K562 (cell line): ENCODE measurements around the gene ZC3H15. TPM values are rescaled to one million over a fixed set of nuclear protein-coding genes. Genes with fewer than 3 reads are reported as not detected.

Experiments
- BACH1 ChIP-seq: fragments of 200-800 bp; sonication (Bioruptor generic); IDR thresholded peaks from 2 replicates; pipeline ENCODE4 v1.6.1; 2016; ENCODE audit warnings: missing genetic modification characterization, missing compliant biosample characterization
- BRD4 ChIP-seq: fragments of 200-600 bp; sonication (generic); IDR thresholded peaks from 2 replicates; pipeline ENCODE4 v1.6.1; 2017; ENCODE audit warnings: inconsistent platforms
- FOSL1 ChIP-seq: fragments of 200-800 bp; sonication (Bioruptor generic); conservative IDR thresholded peaks from 2 replicates; pipeline ENCODE4 v1.6.1; 2016; ENCODE audit warnings: missing genetic modification characterization, missing compliant biosample characterization
- HNRNPL ChIP-seq: fragments of 200-400 bp; formaldehyde crosslinking; IDR thresholded peaks from 2 replicates; pipeline ENCODE4 v1.6.1; 2017; ENCODE audit warnings: low read depth, mild to moderate bottlenecking, low read length
- KLF13 ChIP-seq: fragments of 450-650 bp; IDR thresholded peaks from 2 replicates; pipeline ENCODE4 v1.6.1; 2016; ENCODE audit warnings: missing genetic modification characterization, low read depth, mild to moderate bottlenecking, missing compliant biosample characterization, moderate library complexity, borderline replicate concordance
- MIER1 ChIP-seq: fragments of 450-650 bp; IDR thresholded peaks from 2 replicates; pipeline ENCODE4 v1.6.1; 2016; ENCODE audit warnings: antibody characterized with exemption, mild to moderate bottlenecking, low read depth
- MYBL2 ChIP-seq, 2 experiments: fragments of 450-650 bp in 1 of 2; sonication (generic) in 1 of 2; formaldehyde crosslinking in 1 of 2; IDR thresholded peaks; 2 replicates each; pipeline versions ENCODE4 v1.6.1 to v1.8.1; 2017 to 2022; ENCODE audit warnings: borderline replicate concordance in 1 of 2, inconsistent platforms in 1 of 2, low read depth in 1 of 2, mild to moderate bottlenecking in 1 of 2, missing genetic modification reagents in 1 of 2, moderate library complexity in 1 of 2
- PKNOX1 ChIP-seq: fragments of 450-650 bp; IDR thresholded peaks from 2 replicates; pipeline ENCODE4 v1.6.1; 2016
- PRPF4 ChIP-seq: fragments of 200-400 bp; formaldehyde crosslinking; IDR thresholded peaks from one replicate; pipeline ENCODE4 v1.6.1; 2017; ENCODE audit warnings: low read length, low read depth, mild to moderate bottlenecking; ENCODE audit not compliant: insufficient read depth, poor library complexity, severe bottlenecking
- SFPQ ChIP-seq: fragments of 200-400 bp; formaldehyde crosslinking; IDR thresholded peaks from 2 replicates; pipeline ENCODE4 v1.6.1; 2017; ENCODE audit warnings: mild to moderate bottlenecking, low read depth, low read length, moderate library complexity
- SMAD1 ChIP-seq: fragments of 150-350 bp; IDR thresholded peaks from 2 replicates; pipeline ENCODE4 v1.6.1; 2014; ENCODE audit warnings: low read length, low read depth; ENCODE audit not compliant: partially characterized antibody
- TCF7 ChIP-seq: sonication (generic); IDR thresholded peaks from 2 replicates; pipeline ENCODE4 v1.6.1; 2016; ENCODE audit warnings: antibody characterized with exemption, borderline replicate concordance
- TEAD4 ChIP-seq, 2 experiments: sonication (generic) in 1 of 2; formaldehyde crosslinking in 1 of 2; IDR thresholded peaks; 2 replicates each; pipeline versions ENCODE4 v1.6.1 to v1.8.0; 2012 to 2022; ENCODE audit warnings: borderline replicate concordance in 1 of 2, inconsistent platforms in 1 of 2, low read length in 1 of 2, mild to moderate bottlenecking in 1 of 2, missing genetic modification reagents in 1 of 2
- ZC3H8 ChIP-seq: fragments of 450-650 bp; IDR thresholded peaks from 2 replicates; pipeline ENCODE4 v1.6.1; 2017
- ZKSCAN1 ChIP-seq: fragments of 150-350 bp; IDR thresholded peaks from 2 replicates; pipeline ENCODE4 v1.6.1; 2016; ENCODE audit warnings: low read depth, low read length
- ZNF586 ChIP-seq: fragments of 450-650 bp; formaldehyde crosslinking; conservative IDR thresholded peaks from 2 replicates; pipeline ENCODE4 v1.4.0; 2020; ENCODE audit warnings: mild to moderate bottlenecking, moderate library complexity
- polyA plus RNA-seq, 8 experiments: library from polyadenylated mRNA; depleted of rRNA in 4 of 8; stranded (reverse) in 5 of 8; unstranded in 3 of 8; fragments of >200 nt; fragmentation: Nextera tagmentation in 2 of 8; fragmentation: Illumina TruSeq in 1 of 8; extraction: Ambion mirVana in 2 of 8; extraction: Trizol in 1 of 8; gene quantifications; 2 replicates each; pipeline versions ENCODE4 v1.2.1 to v1.2.3, GENCODE V29; 2011 to 2014; ENCODE audit warnings: inconsistent platforms in 1 of 8, missing spikeins in 1 of 8
- total RNA-seq, 7 experiments: library from RNA; depleted of rRNA in 6 of 7; stranded (reverse); fragments of >200 nt in 6 of 7; fragmentation: Illumina TruSeq in 2 of 7; extraction: Trizol in 2 of 7; gene quantifications; 2 replicates each; pipeline versions ENCODE4 v1.2.1 to v1.2.3, GENCODE V29; 2011 to 2021; ENCODE audit warnings: low replicate concordance in 1 of 7
- TF ChIP-seq, protein P1 (sequence below): fragments of 450-650 bp; conservative IDR thresholded peaks from 2 replicates; pipeline ENCODE4 v1.6.1; 2016; ENCODE audit warnings: missing genetic modification characterization, low read depth, mild to moderate bottlenecking, missing compliant biosample characterization, moderate library complexity
- TF ChIP-seq, protein P2 (sequence below), 2 experiments: fragments of 150-350 bp in 1 of 2; IDR thresholded peaks; 2 replicates each; pipeline ENCODE4 v1.6.1; 2012 to 2016; ENCODE audit warnings: low read depth in 2 of 2, low read length in 2 of 2, mild to moderate bottlenecking in 1 of 2, moderate library complexity in 1 of 2

Gene ZC3H15
- total and polyA plus RNA-seq, 9 of the 15 experiments (the other 6 are each of a cell fraction or from before 2014, with no cell fraction given): 132 to 286 (median 189) TPM

DNA sequence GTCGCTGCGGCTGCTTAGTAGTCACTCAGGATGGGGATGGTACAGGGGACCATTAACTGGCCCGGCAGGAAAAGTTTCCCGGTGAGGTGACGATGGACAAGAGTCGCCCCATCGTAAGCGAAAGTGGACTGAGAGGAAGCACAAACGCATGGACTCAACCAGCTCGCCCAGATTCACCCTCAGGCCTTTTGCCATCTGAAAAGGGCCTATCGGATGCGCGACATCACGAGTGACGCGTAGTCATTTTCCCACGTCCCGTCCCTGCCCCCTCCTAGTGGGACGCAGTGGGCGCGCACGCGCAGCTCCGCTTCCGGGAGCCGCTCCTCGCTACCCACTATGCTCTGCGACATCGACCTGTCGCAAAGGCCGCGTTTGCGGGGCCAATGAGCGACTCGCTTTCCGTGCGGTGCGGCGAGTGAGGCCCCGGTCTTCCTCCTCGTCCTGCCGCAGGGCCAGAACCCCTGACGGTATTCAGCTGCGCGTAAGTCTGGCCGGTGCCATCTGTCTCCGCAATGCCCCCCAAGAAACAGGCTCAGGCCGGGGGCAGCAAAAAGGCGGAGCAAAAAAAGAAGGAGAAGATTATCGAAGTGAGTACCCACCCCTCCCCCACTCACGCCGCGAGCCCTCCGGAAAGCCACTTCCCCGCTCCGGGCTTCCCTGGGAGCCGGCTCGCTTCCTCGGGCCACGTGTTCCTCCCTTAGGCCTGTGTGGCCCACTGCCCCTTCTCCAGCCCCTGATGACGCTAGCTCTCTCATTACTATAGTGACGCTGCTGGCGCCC lies at the start of gene ZC3H15 (continued):
- TF ChIP-seq, protein P1, sequence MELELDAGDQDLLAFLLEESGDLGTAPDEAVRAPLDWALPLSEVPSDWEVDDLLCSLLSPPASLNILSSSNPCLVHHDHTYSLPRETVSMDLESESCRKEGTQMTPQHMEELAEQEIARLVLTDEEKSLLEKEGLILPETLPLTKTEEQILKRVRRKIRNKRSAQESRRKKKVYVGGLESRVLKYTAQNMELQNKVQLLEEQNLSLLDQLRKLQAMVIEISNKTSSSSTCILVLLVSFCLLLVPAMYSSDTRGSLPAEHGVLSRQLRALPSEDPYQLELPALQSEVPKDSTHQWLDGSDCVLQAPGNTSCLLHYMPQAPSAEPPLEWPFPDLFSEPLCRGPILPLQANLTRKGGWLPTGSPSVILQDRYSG (tag): 0 out of 2 replicates have a peak, but pooled peaks have one; percentile 30
- TF ChIP-seq KLF13 (no peak), ZKSCAN1 (peak; percentile 56; the same call in 1 of the 2 replicates), SFPQ (no peak), SMAD1 (peak; percentile 62), HNRNPL (no peak), FOSL1 (peak; percentile 29), BRD4 (peak; percentile 89), TCF7 (peak; percentile 21; the same call in 1 of the 2 replicates), ZNF586 (CRISPR knock-in tag) (no peak), ZC3H8 (0 out of 2 replicates have a peak, but pooled peaks have one; percentile 78), PKNOX1 (peak; percentile 83), BACH1 (tag) (no peak), MYBL2 (IDR thresholded peaks at IDR 0.05; ENCODE audit: low read depth) (no peak), MYBL2 (CRISPR knock-in tag; IDR thresholded peaks at IDR 0.05; ENCODE audit: borderline replicate concordance) (no peak), PRPF4 (peak; percentile 75), MIER1 (0 out of 2 replicates have a peak, but pooled peaks have one; percentile 21), TEAD4 (IDR thresholded peaks at IDR 0.05; ENCODE audit: low read length) (peak; percentile 21; the same call in 1 of the 2 replicates), TEAD4 (CRISPR knock-in tag; IDR thresholded peaks at IDR 0.05; ENCODE audit: borderline replicate concordance) (no peak)
- TF ChIP-seq, protein P2, sequence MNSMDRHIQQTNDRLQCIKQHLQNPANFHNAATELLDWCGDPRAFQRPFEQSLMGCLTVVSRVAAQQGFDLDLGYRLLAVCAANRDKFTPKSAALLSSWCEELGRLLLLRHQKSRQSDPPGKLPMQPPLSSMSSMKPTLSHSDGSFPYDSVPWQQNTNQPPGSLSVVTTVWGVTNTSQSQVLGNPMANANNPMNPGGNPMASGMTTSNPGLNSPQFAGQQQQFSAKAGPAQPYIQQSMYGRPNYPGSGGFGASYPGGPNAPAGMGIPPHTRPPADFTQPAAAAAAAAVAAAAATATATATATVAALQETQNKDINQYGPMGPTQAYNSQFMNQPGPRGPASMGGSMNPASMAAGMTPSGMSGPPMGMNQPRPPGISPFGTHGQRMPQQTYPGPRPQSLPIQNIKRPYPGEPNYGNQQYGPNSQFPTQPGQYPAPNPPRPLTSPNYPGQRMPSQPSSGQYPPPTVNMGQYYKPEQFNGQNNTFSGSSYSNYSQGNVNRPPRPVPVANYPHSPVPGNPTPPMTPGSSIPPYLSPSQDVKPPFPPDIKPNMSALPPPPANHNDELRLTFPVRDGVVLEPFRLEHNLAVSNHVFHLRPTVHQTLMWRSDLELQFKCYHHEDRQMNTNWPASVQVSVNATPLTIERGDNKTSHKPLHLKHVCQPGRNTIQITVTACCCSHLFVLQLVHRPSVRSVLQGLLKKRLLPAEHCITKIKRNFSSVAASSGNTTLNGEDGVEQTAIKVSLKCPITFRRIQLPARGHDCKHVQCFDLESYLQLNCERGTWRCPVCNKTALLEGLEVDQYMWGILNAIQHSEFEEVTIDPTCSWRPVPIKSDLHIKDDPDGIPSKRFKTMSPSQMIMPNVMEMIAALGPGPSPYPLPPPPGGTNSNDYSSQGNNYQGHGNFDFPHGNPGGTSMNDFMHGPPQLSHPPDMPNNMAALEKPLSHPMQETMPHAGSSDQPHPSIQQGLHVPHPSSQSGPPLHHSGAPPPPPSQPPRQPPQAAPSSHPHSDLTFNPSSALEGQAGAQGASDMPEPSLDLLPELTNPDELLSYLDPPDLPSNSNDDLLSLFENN (IDR thresholded peaks at IDR 0.05; ENCODE audit: low read depth in 2 of 2, low read length in 2 of 2): peak in 1 of 2 experiments; percentile 74; a peak in 2 of 4 replicates
